Superior temporal gyrus (tissue), 1 donor: Measurements from ENCODE around the gene IMMT.
"Not testable (repeated sequence)": the region's sequence is repeated elsewhere in the genome, so short reads cannot be mapped to it uniquely, and the experiment has no call there.

Source experiments
- DNase-seq: peaks from one replicate; pipeline ENCODE4 v3.0.0-alpha.2; 2016; ENCODE audit errors: extremely low spot score

IMMT gene

GRCh38 chr2:86201671-86202335 is 6.5 kb upstream of the IMMT start:
- DNase-seq: peak; percentile 82

GRCh38 chr2:86200564-86200963 is 5.3 kb upstream of the IMMT start:
- DNase-seq: not testable (repeated sequence)

GRCh38 chr2:86199834-86200177 is 4.5 kb upstream of the IMMT start:
- DNase-seq: no peak

GRCh38 chr2:86195808-86196387 is 636 bp upstream of the IMMT start:
- DNase-seq: no peak

GRCh38 chr2:86194751-86195054 is 559 bp downstream of the IMMT start:
- DNase-seq: peak; percentile 90

GRCh38 chr2:86193901-86194567 is 1.2 kb downstream of the IMMT start:
- DNase-seq: no peak

DNA sequence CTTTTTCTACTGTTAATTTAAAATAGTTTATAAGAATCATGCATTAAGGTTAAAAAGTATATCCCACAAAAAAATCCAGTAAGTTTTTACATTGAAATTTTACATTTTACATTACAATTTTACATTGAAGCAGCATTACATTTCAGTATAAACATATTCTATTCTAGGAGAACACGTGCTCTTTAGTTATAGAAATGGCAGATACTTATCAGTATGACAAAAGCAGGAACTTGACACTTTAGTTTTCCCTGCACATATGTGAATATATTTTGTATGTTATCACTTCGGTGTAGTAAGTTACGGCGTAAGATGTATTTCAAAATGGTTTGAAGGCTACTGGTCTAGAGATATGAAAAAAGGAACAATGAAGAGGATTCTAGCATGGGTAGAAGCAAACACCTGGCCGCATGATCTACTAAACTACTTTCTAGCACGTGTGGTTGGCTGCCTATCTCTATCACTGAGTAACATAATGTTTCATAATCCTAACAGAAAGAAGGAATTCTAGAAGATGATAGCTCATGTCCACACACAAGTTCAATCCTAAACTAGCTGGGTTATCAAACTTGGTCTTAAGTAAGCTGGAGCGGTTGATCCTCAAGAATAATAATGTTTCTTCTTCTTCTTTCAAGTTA is 5.4 kb downstream of the IMMT start:
- DNase-seq: no peak

GRCh38 chr2:86186431-86186830 is 8.8 kb downstream of the IMMT start:
- DNase-seq: no peak

- no peak for DNase-seq
Observed at GRCh38 chr2:86185517-86186212, 9.6 kb downstream of the IMMT start.

DNA sequence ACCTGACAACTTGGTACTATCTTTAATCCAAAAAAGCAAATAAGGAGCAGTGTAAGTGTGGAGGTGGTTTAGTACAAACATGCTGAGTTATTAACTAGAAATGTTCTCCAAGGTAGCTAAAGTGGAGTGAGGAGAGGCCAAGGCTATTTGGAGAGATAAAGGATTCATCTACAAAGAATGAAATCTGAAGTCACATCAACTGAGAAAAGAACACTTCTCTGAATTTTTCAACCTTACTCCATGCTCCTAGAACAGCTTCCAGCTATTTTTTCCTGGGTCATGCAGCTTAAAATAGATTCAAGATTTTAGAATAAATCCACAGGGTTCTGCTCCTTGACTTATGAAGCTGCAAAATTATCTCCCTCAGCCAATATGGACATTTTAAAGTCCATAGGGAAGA is 18.7 kb downstream of the IMMT start:
- DNase-seq: no peak

- DNase-seq: no peak
Observed at GRCh38 chr2:86175828-86176227, 19.4 kb downstream of the IMMT start.

GRCh38 chr2:86174445-86174844 is 20.8 kb downstream of the IMMT start:
- DNase-seq: no peak

DNA sequence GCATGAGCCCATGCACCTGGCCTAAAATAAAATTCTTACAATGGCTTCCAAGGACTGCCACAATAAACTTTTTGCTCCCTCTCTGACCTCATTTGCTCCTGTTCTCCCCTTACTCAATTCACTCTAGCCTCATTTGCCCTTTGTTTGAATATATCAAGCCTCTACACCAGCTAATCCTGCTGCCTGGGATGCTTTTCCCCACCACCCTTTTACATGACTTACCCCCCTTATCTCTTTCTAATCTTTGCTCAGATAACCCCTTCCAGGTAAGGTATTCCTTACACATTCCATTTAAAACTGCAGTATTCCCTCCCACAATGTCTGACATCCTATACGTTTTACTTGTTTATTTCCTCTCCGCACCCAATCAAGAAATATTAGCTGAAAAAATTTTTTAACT is 22.7 kb downstream of the IMMT start:
- no peak for DNase-seq

DNA sequence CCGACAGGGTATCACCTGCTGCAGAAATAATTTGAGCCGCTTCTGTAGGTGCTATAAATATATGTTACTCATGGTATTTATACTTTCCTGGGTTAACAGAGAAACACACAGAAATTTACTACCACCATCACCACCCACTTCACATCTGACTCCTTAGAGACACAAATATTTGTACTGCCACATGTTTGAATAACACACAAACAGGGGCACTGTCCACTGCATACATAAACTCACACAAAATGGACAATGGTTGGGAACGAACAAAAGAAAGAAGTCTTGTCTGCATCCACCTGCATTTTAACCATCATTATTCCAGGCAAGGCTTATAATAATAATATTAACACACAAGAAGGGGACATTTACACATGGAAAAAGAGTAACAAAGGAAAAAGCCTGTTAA is 24.0 kb downstream of the IMMT start:
- DNase-seq: no peak

DNA sequence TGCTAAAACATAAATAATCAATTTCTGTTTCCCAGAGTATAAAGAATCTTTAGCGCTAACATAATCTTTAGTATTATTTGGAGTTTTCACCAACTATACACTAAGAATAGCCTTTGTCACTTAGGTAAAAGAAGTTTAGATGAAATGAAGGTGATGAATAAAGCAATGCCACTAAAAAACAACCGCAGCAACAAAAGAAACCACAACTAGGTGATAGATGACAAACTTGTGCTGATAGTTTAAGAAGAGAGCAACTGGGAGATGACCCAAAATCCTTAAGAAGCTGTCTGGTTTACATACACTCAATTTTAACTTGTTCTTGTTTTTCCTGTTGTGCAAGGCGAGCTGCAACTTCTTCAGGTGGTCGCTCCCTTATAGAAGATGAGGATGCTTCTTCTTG is 24.8 kb downstream of the IMMT start:
- no peak for DNase-seq

GRCh38 chr2:86160156-86160952 is 34.9 kb downstream of the IMMT start:
- no peak for DNase-seq

DNA sequence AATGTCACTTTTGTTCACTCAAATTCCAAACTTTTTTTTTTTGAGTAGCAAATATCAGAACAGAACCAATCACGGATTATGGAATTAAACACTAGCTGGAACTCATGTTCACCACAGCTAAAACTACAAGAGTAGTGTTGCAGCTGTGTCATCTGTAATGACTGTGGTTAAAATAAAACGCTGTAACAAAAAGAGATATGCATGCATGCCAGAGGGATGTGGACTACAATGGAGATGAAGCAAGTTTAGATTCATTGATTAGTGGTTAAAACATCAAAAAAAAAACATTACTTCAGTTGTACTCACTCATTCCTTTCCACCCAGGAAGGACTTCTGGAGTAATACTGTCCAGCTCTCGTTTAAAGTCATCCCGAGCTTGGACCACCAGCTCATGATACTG is 37.0 kb downstream of the IMMT start:
- no peak for DNase-seq

- no peak for DNase-seq
Observed at GRCh38 chr2:86157009-86157556, 38.2 kb downstream of the IMMT start.

DNA sequence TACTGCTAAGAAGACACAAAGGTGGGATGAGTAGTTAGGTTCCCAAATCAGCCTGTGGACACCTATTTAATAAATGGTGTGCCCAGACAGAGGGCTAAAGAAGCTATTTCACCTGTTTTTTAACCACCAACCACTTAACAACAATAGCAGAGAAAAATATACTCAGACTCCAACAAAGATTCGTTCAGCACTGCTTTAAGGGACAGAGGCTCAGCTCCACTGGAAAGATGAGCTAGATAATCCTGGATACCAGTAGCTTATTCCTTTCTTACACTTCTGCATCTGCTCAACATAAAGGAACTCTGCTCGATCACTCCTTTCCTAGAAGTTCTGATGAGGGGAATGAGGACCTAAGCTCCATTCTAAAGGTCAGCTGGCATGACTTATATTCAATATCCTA is 44.8 kb downstream of the IMMT start:
- no peak for DNase-seq

- DNase-seq: no peak
Observed at GRCh38 chr2:86147793-86148192, 47.5 kb downstream of the IMMT start.

- DNase-seq: no peak
Observed at GRCh38 chr2:86143926-86144685, 51.2 kb downstream of the IMMT start.
